WTC11 (cell line): Measurements from ENCODE around the gene PIEZO1.

Experiments used
- CTCF ChIP-seq: fragments of 200-600 bp; IDR thresholded peaks from 2 replicates; pipeline ENCODE4 v1.8.0; 2022; ENCODE audit warnings: antibody characterized with exemption
- ZNF281 ChIP-seq: sonication (generic); formaldehyde crosslinking; IDR thresholded peaks from 2 replicates; pipeline ENCODE4 v1.8.0; 2023; ENCODE audit warnings: mild to moderate bottlenecking, missing genetic modification reagents

GRCh38 chr16:88702371-88703210 lies 82.4 kb downstream of the PIEZO1 start:
- no peak for TF ChIP-seq CTCF
- no peak for TF ChIP-seq ZNF281 (CRISPR knock-in tag)
